Lung microvascular endothelial cell (primary cell): ENCODE data around the gene USP50. TPM values are rescaled to one million over a fixed set of nuclear protein-coding genes. Genes with fewer than 3 reads are reported as not detected.
"Not testable (repeated sequence)": the region's sequence is repeated elsewhere in the genome, so short reads cannot be mapped to it uniquely, and the experiment has no call there.

Experiments used
- DNase-seq, 2 donors: peaks; one replicate each; pipeline versions ENCODE4 v3.0.0 to v3.0.0-alpha.2; 2010; ENCODE audit warnings: low read depth in 2 of 2
- total RNA-seq: library from RNA; depleted of rRNA; stranded (reverse); fragments of >200 nt; gene quantifications from 2 replicates; pipeline ENCODE4 v1.2.1, GENCODE V29; 2014

The USP50 gene
- 0.20 and 0.22 TPM in 2 replicates for total RNA-seq

DNA sequence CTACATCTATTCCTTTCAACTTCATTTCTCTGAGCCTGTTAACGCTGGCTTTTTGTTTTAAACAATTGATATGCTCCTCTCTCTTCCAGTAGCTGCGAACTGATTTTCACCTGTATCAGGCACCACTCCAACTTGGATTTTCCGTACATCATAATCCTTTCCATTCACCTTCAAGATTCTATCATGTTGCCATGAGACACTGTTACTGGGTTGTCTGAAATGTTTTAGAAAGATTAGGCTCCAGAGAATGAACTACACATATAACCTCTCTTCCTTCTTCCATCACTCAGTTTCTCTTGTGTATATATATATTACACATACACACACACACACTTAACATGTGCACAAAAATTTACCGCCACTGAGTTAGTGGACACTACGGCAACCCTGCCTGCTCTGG is at the start of gene USP50:
TSS of gene USP50 (minus strand) at position 101 of the 400 bp plus-strand sequence. CDS start 141 bp downstream, outside the sequence.
- no peak for DNase-seq

DNA sequence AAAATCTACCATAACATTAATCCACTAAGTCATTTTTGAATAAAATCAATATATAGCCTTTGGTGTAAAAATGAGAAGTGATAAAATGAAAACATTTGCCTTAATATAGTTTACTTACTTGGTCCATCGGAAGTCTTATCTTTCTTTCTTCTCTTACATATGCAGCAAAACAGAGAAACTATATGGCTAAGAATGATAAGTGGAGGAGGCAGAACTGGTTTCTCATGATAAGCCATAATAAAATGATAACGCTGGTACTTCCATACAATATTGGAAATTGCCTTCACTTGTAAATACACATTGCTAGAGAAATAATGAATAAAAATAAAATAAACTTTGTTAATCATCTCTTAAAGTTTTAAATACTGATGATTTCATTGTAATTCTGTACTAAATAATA is 47.8 kb upstream of the USP50 start:
- DNase-seq, result no peak

DNA sequence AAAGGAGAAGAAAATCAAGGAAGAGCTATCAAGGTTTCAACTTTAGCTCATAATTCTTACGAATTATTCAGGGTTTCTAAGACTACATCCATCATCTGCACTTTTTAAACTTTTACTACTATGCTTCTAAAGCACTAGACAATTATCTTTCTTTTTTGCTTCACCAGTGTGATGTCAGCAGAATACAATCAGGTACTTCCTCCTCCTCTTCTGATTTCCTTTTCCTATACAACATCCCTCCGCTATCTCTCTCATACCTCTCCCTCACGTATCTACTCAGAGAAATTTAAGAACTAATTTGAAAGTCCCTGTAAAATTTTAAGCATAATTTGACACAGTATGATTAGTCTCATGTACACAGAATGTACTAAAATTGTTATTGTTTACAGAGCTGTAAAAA is 47.3 kb upstream of the USP50 start:
- DNase-seq, result no peak

DNA sequence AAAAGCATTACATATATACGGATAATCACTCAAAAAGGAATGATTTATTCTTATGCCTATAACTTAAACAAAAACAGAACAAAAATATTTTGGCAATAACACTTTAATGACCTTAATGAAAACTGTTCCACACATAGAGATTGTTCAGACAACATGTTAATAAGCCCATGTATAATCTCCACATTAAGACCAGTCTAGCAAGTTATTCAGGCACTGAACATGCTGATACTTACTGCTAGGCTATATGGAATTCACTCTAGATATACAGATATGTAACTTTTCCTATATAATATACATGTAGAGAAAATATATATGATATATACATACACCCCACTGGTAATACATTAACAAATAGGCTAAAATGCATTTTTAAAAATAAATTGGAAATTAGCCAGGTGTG is 43.8 kb upstream of the USP50 start:
- DNase-seq, result no peak

DNA sequence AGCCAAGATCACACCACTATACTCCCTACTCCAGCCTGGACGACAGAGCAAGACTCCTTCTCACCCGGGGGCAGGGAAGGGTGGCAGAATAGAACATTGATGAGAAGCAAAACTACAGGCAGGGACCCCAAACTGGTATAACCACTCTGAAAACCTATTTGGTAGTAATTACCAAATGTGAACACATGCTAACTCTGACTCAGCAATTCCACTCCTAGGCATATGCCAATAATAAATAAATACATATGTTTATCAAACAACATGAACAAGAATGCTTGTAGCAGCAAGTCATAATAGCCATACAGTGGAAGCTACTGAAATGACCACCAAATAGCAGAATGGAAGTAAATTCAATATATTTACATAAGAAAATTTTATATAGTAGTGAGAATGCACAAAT is 31.0 kb upstream of the USP50 start:
- DNase-seq, result no peak

DNA sequence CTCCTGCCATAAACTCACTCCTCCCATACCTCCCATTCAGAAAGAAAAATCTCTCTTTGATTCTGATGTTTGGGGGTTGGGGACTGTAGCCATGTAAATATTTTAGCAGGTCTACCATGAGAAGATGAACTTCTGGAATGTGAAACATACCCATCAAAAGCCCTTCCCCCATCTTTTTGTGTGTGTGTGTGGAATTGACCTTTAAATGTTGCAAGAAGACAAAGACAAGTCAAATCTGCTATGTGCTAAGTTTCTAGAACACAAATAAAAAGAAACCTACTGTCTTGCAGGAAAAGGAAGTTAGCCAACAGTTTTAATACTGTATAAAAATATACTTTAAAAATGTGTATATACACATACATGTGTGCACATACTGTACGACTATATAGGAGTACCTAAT is 29.7 kb upstream of the USP50 start:
- no peak for DNase-seq

DNA sequence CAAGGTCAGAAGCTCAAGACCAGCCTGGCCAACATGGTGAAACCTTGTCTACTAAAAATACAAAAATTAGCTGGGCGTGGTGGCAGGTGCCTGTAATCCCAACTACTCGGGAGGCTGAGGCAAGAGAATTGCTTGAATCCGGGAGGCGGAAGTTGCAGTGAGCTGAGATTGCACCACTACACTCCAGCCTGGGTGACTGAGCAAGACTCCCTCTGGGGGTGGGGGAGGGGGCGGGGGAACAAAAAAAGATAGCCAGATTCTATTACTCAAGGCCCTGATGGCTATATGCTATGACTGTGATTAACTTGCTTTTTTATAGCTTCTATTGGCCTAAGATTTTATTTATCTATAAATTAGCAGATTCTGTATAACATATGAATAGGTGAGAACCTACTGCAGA is 27.4 kb upstream of the USP50 start:
- not testable (repeated sequence) for DNase-seq

DNA sequence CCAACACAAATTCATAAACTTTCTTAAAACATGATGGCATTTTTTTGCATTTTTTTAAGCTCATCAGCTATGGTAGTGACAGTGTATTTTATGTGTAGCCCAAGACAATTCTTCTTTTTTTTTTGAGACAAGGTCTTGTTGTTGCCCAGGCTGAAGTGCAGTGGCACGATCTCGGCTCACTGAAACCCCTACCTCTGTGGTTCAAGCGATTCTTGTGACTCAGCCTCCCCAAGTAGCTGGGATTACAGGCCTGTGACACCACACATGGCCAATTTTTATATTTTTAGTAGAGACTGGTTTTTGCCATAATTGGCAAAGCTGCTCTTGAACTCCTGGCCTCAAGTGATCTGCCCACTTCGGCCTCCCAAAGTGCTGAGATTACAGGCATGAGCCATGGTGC is 17.3 kb upstream of the USP50 start:
- no peak for DNase-seq

DNA sequence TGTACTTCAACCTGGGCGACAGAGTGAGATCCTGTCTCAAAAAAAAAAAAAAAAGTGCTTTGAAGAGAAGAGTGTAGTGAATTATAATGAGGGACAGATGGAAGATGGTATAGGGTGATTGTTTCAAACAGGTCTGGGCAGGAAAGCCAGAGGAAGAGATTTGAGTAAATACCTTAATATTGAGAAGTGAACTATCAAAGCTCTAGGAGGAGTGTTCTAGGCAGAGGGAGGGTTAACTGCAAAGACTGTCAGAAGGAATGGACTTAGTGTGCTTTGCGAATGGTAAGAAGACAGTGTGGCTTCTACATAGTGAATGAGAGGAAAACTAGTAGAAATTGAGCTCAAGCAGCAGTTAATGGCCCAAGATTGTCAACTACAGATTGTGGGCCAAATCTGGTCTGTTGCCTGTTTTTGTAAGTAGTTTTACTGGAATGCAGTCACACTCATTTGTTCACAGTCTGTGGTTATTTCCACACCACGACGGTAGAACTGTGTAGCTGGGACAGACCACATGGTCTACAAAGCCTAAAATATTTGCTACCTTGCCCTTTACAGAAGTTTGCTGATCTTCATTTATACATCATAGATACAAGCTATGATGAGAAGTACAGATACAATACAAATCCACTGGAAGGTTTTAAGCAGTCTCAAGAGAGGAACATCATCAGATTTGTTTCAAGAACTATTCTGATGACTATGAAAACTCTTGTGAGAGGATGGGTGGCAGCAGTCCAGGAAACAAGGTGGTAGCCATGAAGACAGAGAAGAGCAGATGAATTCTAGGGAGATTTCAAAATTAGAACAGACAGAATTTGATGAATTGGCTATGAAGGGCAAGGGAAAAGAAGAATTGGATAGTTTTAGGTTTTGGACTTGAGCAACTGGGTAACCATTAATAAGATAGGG is 16.5 kb upstream of the USP50 start:
- DNase-seq, result no peak

DNA sequence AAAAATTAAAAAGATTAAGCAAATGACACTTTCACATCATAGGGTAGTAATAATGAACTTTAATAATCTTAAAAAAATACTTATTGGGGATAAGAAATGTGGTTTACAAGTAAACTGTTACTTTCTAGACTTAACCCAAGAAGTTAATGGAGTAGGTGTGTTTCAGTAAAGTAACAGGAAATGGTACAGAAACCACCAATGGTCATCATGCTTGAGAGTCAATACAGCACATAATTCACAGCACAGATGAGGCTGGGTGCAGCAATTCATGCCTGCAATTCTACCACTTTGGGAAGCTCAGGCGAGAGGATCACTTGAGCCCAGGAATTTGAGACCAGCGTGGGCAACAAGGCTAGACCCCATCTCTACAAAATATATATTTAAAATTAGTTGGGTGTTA is 11.5 kb upstream of the USP50 start:
- no peak for DNase-seq

DNA sequence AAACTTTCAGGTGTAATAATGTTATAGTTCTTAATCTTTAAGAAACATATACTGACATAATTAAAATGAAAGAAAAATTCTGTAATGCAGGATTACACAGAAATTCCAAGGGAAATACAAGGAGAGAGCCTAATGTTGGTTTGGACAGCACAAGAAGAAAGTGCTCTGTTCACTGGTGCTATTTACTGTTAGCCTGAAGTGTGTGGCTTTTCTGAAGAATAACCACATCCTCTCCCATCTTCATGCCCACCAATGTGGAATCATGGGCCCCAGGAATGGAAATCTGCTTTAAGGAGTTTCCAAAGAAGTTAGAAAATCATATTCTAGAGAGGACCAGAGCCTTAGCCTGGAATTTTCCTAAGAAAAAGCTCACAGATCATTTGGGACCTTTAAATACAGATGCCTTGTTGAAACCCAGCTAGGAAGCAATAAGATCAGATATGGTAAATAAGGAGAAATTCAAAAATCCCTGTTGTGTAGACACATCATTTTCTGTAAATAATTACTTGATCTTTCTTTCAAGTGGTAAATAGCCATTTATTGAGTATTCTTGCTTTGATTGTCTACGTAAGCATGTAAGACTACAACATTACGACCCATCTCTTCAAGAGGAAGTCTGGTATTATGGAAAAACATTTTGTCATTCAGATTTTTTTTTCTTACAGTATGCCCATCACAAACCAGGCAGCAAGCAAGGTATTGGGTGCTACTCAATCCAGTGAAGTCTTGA is 10.3 kb upstream of the USP50 start:
- no peak for DNase-seq

DNA sequence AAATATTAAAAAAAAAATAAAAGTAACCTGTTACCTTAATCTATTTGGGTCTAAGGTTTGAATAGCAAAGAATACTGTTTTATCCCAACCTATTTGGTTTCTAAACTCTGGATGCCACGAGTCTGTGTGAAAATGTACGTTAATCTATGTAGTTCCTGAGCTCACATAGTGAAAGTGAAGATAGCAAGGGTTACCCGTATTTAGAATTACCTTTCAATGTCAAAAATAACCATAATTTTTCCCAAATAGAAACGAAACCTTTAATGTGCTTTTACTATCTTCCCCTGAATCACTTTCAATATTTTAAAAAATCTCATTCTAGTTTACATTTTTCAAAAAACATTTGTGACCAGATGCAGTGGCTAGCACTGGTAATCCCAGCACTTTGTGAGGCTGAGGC is 5.8 kb upstream of the USP50 start:
- DNase-seq, result no peak

DNA sequence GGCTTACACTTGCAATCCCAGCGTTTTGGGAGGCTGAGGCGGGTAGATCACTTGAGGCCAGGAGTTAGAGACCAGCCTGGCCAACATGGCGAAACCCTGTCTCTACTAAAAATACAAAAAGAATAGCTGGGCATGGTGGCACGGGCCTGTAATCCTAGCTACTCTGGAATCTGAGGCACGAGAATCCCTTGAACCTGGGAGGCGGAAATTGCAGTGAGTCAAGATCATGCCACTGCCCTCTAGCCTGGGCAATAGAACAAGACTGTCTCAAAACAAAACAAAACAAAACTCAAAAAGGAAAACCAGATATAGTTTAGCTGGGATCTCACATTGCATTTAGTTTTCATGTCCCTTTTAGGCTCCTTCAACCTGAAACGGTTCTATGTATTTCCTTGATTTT is 2.9 kb upstream of the USP50 start:
- no peak for DNase-seq

DNA sequence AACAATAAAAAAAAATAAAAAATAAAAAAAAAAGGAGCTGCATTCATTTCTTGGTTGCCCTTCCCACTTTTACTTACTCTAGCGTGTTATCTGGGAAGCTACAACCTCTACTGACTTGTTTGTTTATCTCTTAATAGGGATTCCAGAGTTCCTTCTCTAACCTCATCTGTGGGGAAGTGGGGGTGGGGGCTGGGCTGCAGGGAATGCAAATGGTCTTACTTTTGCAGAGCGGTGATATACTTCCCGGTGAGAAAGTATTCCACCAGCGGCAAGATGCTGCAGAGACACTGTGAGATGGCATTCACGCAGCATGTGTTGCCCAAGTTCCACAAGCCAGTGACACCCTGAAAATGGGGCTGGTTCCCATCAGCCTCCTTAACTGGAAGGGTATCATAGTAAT is 2.1 kb downstream of the USP50 start:
- no peak for DNase-seq

DNA sequence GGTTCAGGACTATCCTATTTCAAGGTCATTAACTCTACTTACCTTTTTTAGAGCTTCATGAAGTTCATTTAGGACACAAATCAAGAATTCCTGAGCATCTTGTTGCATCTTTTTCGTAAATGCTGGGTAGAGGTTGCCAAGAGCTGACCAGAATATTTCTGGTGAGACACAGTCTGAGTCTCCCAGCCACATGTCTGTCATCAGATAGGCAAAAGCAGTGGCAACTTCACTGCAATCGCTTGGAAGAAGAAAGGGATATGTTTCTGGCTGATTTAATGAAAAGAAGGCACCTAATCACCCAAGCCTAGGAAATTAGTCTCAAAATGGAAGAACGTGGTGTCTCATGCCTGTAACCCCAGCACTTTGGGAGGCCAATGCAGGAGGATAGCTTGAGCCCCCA is 2.9 kb downstream of the USP50 start:
- no peak for DNase-seq

DNA sequence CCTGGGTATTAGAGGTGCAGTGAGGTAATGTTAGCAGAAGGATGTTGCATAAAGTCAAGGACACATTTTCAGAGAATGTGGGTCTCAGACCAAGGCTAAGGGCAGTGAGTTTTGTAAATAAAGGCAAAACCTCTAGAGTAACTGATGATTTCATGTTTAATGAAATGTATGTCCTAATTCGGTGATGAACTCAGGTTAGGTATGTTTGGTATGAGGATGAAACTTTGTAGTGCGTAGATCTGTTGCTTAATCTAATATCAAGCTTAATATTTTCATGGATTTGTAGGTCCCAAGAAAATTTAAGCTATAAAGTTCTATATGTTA is 3.6 kb downstream of the USP50 start:
- no peak for DNase-seq

DNA sequence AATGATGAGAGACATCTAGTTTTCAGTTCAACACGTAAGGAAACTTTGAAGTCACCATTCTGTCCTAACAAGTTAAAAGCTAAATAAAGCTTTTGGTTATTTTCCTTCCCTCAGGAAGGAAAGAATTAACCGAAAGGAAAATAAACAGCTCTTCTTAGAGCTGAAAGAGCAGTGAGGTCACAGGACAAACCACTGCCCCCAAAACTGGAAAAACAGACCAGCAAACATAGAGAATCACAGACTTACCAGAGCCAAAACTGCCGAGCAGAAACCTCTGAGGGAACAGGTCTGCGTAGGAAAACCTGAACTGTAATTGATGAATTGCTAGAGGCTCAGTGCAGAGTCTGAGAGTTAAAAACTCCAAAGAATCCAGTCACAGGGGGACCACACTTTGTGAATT is 14.7 kb downstream of the USP50 start:
- DNase-seq, result peak; percentile 14 to 76

DNA sequence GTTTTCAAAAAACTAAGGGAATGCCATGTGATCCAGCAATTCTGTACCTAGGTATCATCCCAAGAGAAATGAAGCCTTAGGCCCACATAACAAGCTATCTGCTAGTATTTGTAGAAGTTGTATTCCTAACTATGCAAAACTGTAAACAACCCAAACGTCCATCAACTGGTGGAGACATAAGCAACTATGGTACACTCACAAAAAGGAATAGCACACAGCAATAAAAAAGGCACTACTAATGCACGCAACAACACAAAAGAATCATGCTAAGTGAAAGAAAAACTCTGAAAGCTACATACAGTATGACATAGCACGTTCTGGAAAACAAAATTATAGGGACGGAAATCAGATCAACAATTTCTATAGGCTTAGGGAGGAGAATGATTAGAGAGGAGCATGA is 15.3 kb downstream of the USP50 start:
- peak in 1 of 2 donors; percentile 10 for DNase-seq

DNA sequence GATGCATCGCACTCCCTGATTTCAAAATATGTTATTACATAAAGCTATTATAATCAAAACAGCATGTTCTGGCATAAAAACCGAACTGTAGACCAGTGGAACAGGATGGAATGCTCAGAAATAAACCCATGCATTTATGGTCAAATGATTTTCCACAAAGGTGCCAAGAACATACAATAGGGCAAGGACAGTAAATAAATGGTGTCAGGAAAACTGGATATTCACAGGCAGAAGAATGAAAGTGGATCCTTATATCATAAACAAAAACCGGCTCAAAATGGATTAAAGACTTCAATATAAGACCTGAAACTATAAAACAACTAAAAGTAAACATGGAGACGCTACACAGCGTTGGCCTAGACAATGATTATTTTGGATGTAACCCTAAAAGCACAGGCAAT is 22.6 kb downstream of the USP50 start:
- peak in 1 of 2 donors; percentile 90 for DNase-seq

DNA sequence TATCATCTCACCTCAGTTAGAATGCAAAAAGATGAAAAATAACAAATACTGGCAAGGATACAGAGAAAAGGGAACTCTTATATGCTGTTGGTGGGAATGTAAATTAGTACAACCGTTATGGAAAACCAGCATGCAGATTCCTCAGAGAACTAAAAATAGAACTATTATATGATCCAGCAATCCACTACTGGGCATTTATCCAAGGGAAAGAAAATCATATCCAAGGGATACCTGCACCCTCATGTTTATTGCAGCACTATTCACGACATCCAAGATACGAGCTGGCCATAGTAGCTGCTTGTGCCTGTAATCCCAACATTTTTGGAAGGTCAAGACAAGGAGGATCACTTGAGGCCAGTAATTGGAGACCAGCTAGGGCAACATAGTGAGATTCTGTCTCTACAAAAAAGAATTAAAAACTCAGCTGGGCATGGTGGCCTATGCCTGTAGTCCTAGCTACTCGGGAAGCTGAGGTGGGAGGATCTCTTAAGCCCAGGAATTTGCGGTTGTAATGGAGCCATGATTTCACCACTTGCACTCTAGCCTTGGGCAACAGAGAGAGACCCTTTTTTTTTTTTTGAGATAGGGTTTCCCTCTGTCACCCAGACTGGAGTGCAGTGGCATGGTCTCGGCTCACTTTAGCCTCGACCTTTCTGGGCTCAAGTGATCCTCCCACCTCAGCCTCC is 26.6 kb downstream of the USP50 start:
- peak in 1 of 2 donors; percentile 71 for DNase-seq

DNA sequence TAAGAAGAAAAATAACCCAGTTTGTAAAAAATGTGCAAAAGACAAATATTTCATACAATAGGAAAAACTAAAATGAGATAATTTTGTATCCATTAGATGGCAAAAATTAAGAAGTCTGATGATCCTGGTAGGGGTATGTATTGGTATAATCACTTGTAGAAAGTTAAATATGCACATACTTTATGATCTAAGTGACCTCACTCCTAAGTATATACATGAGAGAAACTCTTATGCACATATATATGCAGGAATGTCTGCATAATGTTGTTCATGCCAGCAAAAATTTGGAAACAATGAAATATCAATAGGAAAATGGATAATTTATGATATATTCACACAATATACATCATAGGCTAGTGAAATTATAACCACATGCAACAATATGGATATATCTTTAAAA is 33.5 kb downstream of the USP50 start:
- DNase-seq, result no peak

DNA sequence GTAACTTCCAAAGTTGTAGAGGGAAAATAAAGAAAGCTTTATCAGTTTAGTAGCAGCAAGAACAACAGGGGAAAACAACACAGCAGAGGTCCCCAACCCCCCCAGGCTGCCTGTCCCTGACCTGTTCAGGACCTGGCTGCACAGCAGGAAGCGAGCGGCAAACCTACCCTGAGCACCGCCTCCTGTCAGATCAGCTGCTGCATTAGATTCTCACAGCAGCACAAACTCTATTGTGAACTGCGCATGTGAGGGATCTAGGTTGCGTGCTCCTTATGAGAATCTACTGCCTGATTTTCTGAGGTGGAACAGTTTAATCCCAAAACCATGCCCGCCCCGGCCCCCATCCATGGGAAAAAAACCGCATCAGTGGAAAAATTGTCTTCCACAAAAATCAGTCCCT is 40.3 kb downstream of the USP50 start:
- peak in 1 of 2 donors; percentile 80 for DNase-seq
